ENCODE results near the gene SNRPA.

DNA sequence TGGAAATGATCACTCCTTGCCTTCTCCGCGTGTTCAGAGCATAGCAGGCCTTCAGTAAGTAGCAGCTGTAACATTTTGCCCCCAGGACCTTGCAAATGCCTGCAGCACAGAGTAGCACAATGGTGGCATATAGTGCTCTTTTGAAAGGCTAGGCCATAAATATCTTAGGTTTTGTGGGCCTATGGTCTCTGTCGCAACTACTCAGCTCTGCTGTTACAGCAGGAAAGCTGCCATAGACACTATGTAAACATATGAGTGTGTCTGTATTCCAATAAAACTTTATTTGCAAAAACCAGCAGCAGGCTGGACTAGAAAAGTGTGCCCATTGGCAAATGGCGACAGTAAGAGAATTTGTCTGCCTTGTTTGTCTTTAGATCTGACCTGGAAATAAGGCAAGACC, 24.7 kb upstream of the SNRPA start:
- no peak for TF ChIP-seq EZH2phosphoT487 (IDR thresholded peaks at IDR 0.05; ENCODE audit: low read depth, severe bottlenecking, unreplicated experiment)
- TF ChIP-seq, protein P1, sequence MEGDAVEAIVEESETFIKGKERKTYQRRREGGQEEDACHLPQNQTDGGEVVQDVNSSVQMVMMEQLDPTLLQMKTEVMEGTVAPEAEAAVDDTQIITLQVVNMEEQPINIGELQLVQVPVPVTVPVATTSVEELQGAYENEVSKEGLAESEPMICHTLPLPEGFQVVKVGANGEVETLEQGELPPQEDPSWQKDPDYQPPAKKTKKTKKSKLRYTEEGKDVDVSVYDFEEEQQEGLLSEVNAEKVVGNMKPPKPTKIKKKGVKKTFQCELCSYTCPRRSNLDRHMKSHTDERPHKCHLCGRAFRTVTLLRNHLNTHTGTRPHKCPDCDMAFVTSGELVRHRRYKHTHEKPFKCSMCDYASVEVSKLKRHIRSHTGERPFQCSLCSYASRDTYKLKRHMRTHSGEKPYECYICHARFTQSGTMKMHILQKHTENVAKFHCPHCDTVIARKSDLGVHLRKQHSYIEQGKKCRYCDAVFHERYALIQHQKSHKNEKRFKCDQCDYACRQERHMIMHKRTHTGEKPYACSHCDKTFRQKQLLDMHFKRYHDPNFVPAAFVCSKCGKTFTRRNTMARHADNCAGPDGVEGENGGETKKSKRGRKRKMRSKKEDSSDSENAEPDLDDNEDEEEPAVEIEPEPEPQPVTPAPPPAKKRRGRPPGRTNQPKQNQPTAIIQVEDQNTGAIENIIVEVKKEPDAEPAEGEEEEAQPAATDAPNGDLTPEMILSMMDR (IDR thresholded peaks at IDR 0.05; ENCODE audit: poor library complexity): no peak
